ENCODE measurements around the gene SUCLG2.

Gene SUCLG2

GRCh38 chr3:67654099-67654843, at the start of gene SUCLG2:
TSS of gene SUCLG2 (minus strand) at chr3:67654612. CDS start at chr3:67654586, 26 bp downstream.
- CTCF ChIA-PET: interaction anchor here (1.0 kb wide), 1 partner anchor 15 kb away, joined by 3 read pairs; no protein-coding TSS in a partner anchor
- DNase-seq (ENCODE audit: extremely low spot score): peak; percentile 76

GRCh38 chr3:67700596-67700995, 46.2 kb upstream of the SUCLG2 start:
- no peak for DNase-seq (ENCODE audit: extremely low spot score)
- TF ChIP-seq CTCF (IDR thresholded peaks at IDR 0.05; ENCODE audit: control extremely low read depth, extremely low read depth, low read depth, missing control alignments): no peak
- ChIA-PET CTCF (interaction anchor here (1.0 to 1.2 kb wide), 2 partner anchors 9 to 10 kb away, joined by 3 read pairs; no protein-coding TSS in a partner anchor), POLR2A (no interaction called here)

More at GRCh38 chr3:67654099-67654843, at the start of gene SUCLG2:
- POLR2A ChIA-PET: interaction anchor here (0.6 kb wide), 1 partner anchor 656 kb away, joined by 5 read pairs; the partner anchor contains the start of gene KBTBD8
- TF ChIP-seq CTCF (IDR thresholded peaks at IDR 0.05; ENCODE audit: control extremely low read depth, extremely low read depth, low read depth, missing control alignments): no peak

- TF ChIP-seq CTCF (IDR thresholded peaks at IDR 0.05; ENCODE audit: control extremely low read depth, extremely low read depth, low read depth, missing control alignments): no peak
- ChIA-PET CTCF (interaction anchor here (1.0 kb wide), 1 partner anchor 9 kb away, joined by 3 read pairs; no protein-coding TSS in a partner anchor), POLR2A (no interaction called here)
- no peak for DNase-seq (ENCODE audit: extremely low spot score)
Measured at GRCh38 chr3:67699882-67700281, 45.5 kb upstream of the SUCLG2 start.

- DNase-seq (ENCODE audit: extremely low spot score): no peak
- POLR2A ChIA-PET: no interaction called here
- CTCF ChIA-PET: no interaction called here
- TF ChIP-seq CTCF (IDR thresholded peaks at IDR 0.05; ENCODE audit: control extremely low read depth, extremely low read depth, low read depth, missing control alignments): no peak
Measured at GRCh38 chr3:67692621-67693020, 38.2 kb upstream of the SUCLG2 start.

- CTCF ChIA-PET: interaction anchor here (1.2 to 2.4 kb wide), 3 partner anchors 8 to 578 kb away, joined by 3 to 7 read pairs (median 3); no protein-coding TSS in a partner anchor
- DNase-seq (ENCODE audit: extremely low spot score): no peak
- POLR2A ChIA-PET: no interaction called here
- TF ChIP-seq CTCF (IDR thresholded peaks at IDR 0.05; ENCODE audit: control extremely low read depth, extremely low read depth, low read depth, missing control alignments): no peak
Measured at GRCh38 chr3:67691926-67692325, 37.5 kb upstream of the SUCLG2 start.

- POLR2A ChIA-PET: no interaction called here
- CTCF ChIA-PET: interaction anchor here (1.0 to 2.4 kb wide), 5 partner anchors 9 to 577 kb away, joined by 3 to 7 read pairs (median 3); no protein-coding TSS in a partner anchor
- no peak for DNase-seq (ENCODE audit: extremely low spot score)
Measured at GRCh38 chr3:67691207-67691606, 36.8 kb upstream of the SUCLG2 start.

More at GRCh38 chr3:67691207-67691606, 36.8 kb upstream of the SUCLG2 start:
- no peak for TF ChIP-seq CTCF (IDR thresholded peaks at IDR 0.05; ENCODE audit: control extremely low read depth, extremely low read depth, low read depth, missing control alignments)
